ENCODE data around the gene LSM3. TPM values are rescaled to one million over a fixed set of nuclear protein-coding genes. Genes with fewer than 3 reads are reported as not detected.
A peak's percentile ranks its signal among the peaks of the same experiment; 100 is the strongest.

The LSM3 gene
- total RNA-seq, 1 experiment from 2014 or later, result 17.7 TPM

DNA sequence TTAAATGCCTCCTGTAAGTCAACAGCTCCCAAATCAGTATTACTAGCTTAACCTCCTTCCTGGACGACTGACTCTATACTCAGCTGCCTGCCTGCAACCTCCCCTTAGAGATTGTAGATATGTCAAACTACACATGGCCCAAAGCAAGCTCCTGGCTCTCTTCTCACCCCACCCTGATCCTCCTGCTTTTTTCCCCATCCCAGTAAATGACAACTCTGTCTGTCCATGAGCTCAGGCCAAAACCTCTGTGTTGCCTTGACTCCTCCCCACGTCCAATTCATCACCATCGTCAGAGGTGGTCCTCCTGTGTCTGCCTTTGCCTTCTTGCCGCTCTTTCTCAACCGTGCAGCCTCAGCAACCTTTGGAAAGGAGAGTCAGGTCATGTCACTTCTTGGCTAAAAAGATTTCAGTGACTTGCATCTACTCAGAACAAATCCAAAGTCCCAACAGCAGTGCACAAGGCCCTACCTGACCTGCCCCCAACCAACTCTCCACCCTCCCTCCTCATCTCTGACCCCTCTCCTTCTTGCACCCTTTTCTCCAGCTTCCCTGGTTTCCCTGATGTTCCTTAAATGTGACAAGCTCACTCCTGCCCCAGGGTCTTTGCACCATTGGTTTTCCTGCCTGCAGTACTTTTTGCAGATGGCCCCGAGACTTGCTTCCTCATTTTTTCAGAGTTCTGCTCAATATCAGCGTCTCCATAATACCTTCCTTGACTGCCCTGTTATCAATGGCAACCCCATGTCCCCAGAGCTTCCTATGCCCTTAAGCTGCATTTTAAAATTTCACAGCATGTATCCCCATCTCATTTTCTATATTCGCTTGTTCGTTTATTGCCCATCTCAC is 52.8 kb downstream of the LSM3 start:
- BruUV-seq (replicated peaks), result no TSS peak
- H3K27me3 Mint-ChIP-seq (ENCODE audit: unreplicated experiment), result no peaks in the 10 kb centered on the region
- peaks cover 70% of the 10 kb centered on the region for H3K4me1 Mint-ChIP-seq (ENCODE audit: low read depth, unreplicated experiment)
- H3K9me3 Mint-ChIP-seq (ENCODE audit: low read depth, unreplicated experiment), result peaks cover 12% of the 10 kb centered on the region
- intact Hi-C loops (cut with micrococcal nuclease; ENCODE audit: unreplicated experiment), result no loop called here
- TF ChIP-seq, protein P1, sequence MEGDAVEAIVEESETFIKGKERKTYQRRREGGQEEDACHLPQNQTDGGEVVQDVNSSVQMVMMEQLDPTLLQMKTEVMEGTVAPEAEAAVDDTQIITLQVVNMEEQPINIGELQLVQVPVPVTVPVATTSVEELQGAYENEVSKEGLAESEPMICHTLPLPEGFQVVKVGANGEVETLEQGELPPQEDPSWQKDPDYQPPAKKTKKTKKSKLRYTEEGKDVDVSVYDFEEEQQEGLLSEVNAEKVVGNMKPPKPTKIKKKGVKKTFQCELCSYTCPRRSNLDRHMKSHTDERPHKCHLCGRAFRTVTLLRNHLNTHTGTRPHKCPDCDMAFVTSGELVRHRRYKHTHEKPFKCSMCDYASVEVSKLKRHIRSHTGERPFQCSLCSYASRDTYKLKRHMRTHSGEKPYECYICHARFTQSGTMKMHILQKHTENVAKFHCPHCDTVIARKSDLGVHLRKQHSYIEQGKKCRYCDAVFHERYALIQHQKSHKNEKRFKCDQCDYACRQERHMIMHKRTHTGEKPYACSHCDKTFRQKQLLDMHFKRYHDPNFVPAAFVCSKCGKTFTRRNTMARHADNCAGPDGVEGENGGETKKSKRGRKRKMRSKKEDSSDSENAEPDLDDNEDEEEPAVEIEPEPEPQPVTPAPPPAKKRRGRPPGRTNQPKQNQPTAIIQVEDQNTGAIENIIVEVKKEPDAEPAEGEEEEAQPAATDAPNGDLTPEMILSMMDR (IDR thresholded peaks at IDR 0.05; ENCODE audit: unreplicated experiment), result no peak
- H3K4me3 Mint-ChIP-seq (ENCODE audit: low read depth, unreplicated experiment), result no peak overlapping the region
- no peak overlapping the region for H3K27ac Mint-ChIP-seq (ENCODE audit: unreplicated experiment)
- peaks cover 6% of the 10 kb centered on the region for H3K36me3 Mint-ChIP-seq (ENCODE audit: insufficient read depth, unreplicated experiment)
- CTCF ChIA-PET, result interaction anchor here (0.6 to 2.2 kb wide), 2 partner anchors 28 to 148 kb away, joined by 3 to 7 read pairs; no protein-coding TSS in a partner anchor
- no peak for DNase-seq

DNA sequence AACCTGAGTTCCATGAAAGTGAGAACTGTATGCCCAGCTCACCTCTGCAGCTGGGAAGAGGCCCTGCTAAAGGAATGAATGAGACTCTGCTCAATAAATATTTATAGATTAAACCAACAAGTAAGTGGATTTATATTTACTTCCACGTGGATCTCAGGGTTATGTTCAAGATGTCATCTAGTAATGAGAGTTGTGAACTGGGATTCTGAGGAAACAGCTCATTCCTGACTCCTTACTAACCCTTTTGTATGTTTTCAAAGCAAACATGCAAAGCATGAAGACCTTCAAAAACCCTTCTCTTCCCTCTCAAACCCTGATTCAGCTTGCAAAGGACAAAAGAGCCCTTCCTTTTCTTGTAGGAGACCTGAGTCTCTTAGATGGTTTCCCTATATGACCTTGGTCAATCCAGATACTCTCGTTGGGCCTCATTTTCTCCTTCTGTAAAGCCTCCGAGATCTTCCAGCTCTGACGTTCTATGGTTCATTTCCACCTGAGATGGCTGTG is 53.4 kb downstream of the LSM3 start:
- BruUV-seq (replicated peaks), result no TSS peak
- Mint-ChIP-seq H3K36me3 (ENCODE audit: insufficient read depth, unreplicated experiment) (peaks cover 6% of the 10 kb centered on the region), H3K4me3 (ENCODE audit: low read depth, unreplicated experiment) (no peak overlapping the region), H3K27me3 (ENCODE audit: unreplicated experiment) (no peaks in the 10 kb centered on the region), H3K4me1 (ENCODE audit: low read depth, unreplicated experiment) (peaks cover 67% of the 10 kb centered on the region), H3K27ac (ENCODE audit: unreplicated experiment) (no peak overlapping the region), H3K9me3 (ENCODE audit: low read depth, unreplicated experiment) (peaks cover 12% of the 10 kb centered on the region)
- intact Hi-C loops (cut with micrococcal nuclease; ENCODE audit: unreplicated experiment), result no loop called here
- CTCF ChIA-PET, result interaction anchor here (2.2 kb wide), 1 partner anchor 29 kb away, joined by 7 read pairs; no protein-coding TSS in a partner anchor
- DNase-seq, result no peak
- TF ChIP-seq, protein P1 (IDR thresholded peaks at IDR 0.05; ENCODE audit: unreplicated experiment), result no peak

DNA sequence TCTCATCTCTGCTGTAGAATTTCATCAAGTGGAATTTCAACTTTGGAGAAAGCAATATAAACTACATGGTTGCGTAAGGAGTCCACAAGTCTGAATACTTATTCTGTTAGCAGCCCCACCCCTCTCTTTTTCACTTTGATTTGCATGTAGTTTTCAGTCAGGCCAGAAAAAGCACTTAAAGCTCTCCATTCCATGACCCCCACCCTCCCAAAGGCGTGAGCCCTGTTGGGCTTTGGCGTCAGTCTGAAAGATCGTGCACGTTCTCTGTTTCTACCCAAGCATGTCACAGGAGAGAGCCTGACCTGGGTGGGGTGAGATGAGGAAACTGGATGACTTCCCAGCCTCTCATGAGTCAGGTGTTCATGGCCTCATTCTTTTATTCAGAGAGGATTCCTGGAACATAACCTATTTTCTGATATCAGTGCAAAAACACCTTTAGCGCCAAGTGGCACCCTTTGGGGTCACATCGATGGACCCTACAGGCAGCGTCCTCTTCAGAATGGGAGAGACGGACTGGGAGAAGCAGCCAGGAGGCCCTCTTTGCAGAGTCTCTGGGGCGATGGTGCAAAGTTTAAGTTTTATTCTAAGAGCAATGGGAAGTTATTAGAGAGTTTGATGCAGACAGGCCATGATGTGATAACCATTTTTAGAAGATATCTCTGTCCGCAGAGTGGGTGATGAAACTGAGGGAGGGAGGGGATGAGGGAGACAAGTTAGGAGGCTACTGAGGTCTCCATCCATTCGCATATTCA is 55.8 kb downstream of the LSM3 start:
- H3K4me3 Mint-ChIP-seq (ENCODE audit: low read depth, unreplicated experiment), result no peak overlapping the region
- H3K36me3 Mint-ChIP-seq (ENCODE audit: insufficient read depth, unreplicated experiment), result peaks cover 6% of the 10 kb centered on the region
- H3K9me3 Mint-ChIP-seq (ENCODE audit: low read depth, unreplicated experiment), result peaks cover 12% of the 10 kb centered on the region
- TF ChIP-seq, protein P1 (IDR thresholded peaks at IDR 0.05; ENCODE audit: unreplicated experiment), result no peak
- CTCF ChIA-PET, result interaction anchor here (2.4 kb wide), 1 partner anchor 31 kb away, joined by 12 read pairs; no protein-coding TSS in a partner anchor
- H3K27ac Mint-ChIP-seq (ENCODE audit: unreplicated experiment), result peak overlapping the region; percentile 87
- intact Hi-C loops (cut with micrococcal nuclease; ENCODE audit: unreplicated experiment), result no loop called here
- H3K27me3 Mint-ChIP-seq (ENCODE audit: unreplicated experiment), result no peaks in the 10 kb centered on the region
- no TSS peak for BruUV-seq (replicated peaks)
- DNase-seq, result peak; percentile 66
- peaks cover 49% of the 10 kb centered on the region for H3K4me1 Mint-ChIP-seq (ENCODE audit: low read depth, unreplicated experiment)

Data from Calu3 (cell line).